ENCODE data around the gene TSPAN18. TPM values are rescaled to one million over a fixed set of nuclear protein-coding genes. Genes with fewer than 3 reads are reported as not detected.

Gene TSPAN18, protein sequence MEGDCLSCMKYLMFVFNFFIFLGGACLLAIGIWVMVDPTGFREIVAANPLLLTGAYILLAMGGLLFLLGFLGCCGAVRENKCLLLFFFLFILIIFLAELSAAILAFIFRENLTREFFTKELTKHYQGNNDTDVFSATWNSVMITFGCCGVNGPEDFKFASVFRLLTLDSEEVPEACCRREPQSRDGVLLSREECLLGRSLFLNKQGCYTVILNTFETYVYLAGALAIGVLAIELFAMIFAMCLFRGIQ
- 10 to 100 TPM; 59.9 to 62.0 (median 61.2) TPM for polyA plus RNA-seq (ENCODE audit: insufficient read length in 3 of 3)
- long read RNA-seq, donor 1, transcript TSPAN18-207 (10 exons, 3,316 nt), result major isoform, 8 of 23 reads
- long read RNA-seq, donor 1, partial matches to known transcripts, result 13 of 23 reads
- long read RNA-seq, donor 1, other reads (novel, unspliced or antisense), result 0 of 23 reads
- long read RNA-seq, donor 2, transcript TSPAN18-207 (10 exons, 3,316 nt), result major isoform, 6 of 13 reads
- long read RNA-seq, donor 2, partial matches to known transcripts, result 0 of 13 reads
- long read RNA-seq, donor 2, other reads (novel, unspliced or antisense), result 0 of 13 reads
- long read RNA-seq, donor 3, transcript TSPAN18-207 (10 exons, 3,316 nt), result major isoform, 10 of 23 reads
- long read RNA-seq, donor 3, partial matches to known transcripts, result 7 of 23 reads
- long read RNA-seq, donor 3, other reads (novel, unspliced or antisense), result 0 of 23 reads
- long read RNA-seq, donor 4, transcript TSPAN18-207 (10 exons, 3,316 nt), result major isoform, 11 of 115 reads
- long read RNA-seq, donor 4, partial matches to known transcripts, result 88 of 115 reads
- long read RNA-seq, donor 4, other reads (novel, unspliced or antisense), result 13 of 115 reads
- long read RNA-seq, donor 5, partial matches to known transcripts, result 0 of 5 reads
- long read RNA-seq, donor 5, other reads (novel, unspliced or antisense), result 0 of 5 reads
- long read RNA-seq, donor 6, transcript TSPAN18-207 (10 exons, 3,316 nt), result minor isoform, 5 of 103 reads
- long read RNA-seq, donor 6, transcript TSPAN18-210 (3 exons, 700 nt), result major isoform, 9 of 103 reads
- long read RNA-seq, donor 6, partial matches to known transcripts, result 88 of 103 reads
- long read RNA-seq, donor 6, other reads (novel, unspliced or antisense), result 0 of 103 reads
- long read RNA-seq, donor 7, transcript TSPAN18-207 (10 exons, 3,316 nt), result major isoform, 14 of 22 reads
- long read RNA-seq, donor 7, transcript TSPAN18-210 (3 exons, 700 nt), result minor isoform, 7 of 22 reads
- long read RNA-seq, donor 7, partial matches to known transcripts, result 0 of 22 reads
- long read RNA-seq, donor 7, other reads (novel, unspliced or antisense), result 0 of 22 reads
- long read RNA-seq, donor 8, transcript TSPAN18-207 (10 exons, 3,316 nt), result major isoform, 7 of 19 reads
- long read RNA-seq, donor 8, partial matches to known transcripts, result 7 of 19 reads
- long read RNA-seq, donor 8, other reads (novel, unspliced or antisense), result 0 of 19 reads
- long read RNA-seq, donor 9, transcript TSPAN18-207 (10 exons, 3,316 nt), result major isoform, 16 of 177 reads
- long read RNA-seq, donor 9, partial matches to known transcripts, result 156 of 177 reads
- long read RNA-seq, donor 9, other reads (novel, unspliced or antisense), result 0 of 177 reads
- long read RNA-seq, donor 10, full-length matches to known transcripts, result 17 of 52 reads
- long read RNA-seq, donor 10, partial matches to known transcripts, result 22 of 52 reads
- long read RNA-seq, donor 10, other reads (novel, unspliced or antisense), result 13 of 52 reads
- long read RNA-seq, donor 11, full-length matches to known transcripts, result 13 of 30 reads
- long read RNA-seq, donor 11, partial matches to known transcripts, result 17 of 30 reads
- long read RNA-seq, donor 11, other reads (novel, unspliced or antisense), result 0 of 30 reads
- long read RNA-seq, donor 12, transcript TSPAN18-207 (10 exons, 3,316 nt), result major isoform, 14 of 47 reads
- long read RNA-seq, donor 12, partial matches to known transcripts, result 27 of 47 reads
- long read RNA-seq, donor 12, other reads (novel, unspliced or antisense), result 0 of 47 reads
- long read RNA-seq, donor 13, transcript TSPAN18-207 (10 exons, 3,316 nt), result major isoform, 5 of 35 reads
- long read RNA-seq, donor 13, partial matches to known transcripts, result 26 of 35 reads
- long read RNA-seq, donor 13, other reads (novel, unspliced or antisense), result 0 of 35 reads
- long read RNA-seq, donor 14, result 0 reads
- long read RNA-seq, donor 15, transcript TSPAN18-207 (10 exons, 3,316 nt), result major isoform, 13 of 77 reads
- long read RNA-seq, donor 15, partial matches to known transcripts, result 53 of 77 reads
- long read RNA-seq, donor 15, other reads (novel, unspliced or antisense), result 5 of 77 reads
- long read RNA-seq, donor 16, transcript TSPAN18-207 (10 exons, 3,316 nt), result major isoform, 8 of 22 reads
- long read RNA-seq, donor 16, partial matches to known transcripts, result 9 of 22 reads
- long read RNA-seq, donor 16, other reads (novel, unspliced or antisense), result 0 of 22 reads

DNA sequence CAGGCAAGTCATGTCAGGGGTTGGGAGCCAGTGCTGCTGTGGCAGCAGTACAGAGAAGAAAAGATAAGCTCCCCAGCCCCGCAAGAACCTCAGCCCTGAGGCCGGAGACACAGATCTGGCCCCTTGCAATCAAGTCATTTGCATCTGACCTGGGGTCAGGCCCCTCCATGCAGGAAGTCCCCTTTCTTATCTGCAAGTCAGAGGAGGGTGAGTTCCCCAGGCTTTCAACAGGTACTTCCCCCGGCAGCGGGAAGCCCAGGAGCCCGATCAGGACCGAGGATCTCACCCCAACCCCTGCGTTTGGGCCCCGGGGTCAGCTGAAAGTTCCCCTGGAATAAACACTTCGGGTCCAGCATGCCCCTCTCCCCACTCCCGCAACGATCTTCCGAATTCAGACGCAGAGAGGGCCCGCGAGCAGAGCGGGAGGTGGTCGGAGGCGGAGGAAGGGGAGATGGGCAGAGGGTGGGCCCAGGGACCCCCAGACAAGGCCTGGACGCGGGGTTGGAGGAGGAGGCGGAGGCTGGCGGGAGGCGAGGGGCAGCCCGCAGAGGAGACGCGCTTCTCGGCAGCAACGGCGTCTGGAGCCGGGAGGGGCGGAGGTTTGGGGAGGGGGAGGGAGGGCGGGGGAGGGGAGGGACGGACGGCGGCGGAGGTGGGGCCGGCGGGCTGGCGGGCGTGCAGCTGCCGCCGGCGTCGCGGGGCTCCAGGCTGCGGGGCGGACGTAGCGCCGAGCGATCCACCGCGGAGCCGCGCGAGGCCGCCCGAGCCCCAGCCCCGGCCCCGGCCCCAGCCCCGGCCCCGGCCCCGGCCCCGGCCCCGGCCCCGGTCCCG lies at the start of gene TSPAN18:
Gene TSPAN18 (plus strand): TSS at position 680 of the 831 bp plus-strand sequence. CDS start 179,455 bp downstream, outside the sequence.
- no peak for DNase-seq

DNA sequence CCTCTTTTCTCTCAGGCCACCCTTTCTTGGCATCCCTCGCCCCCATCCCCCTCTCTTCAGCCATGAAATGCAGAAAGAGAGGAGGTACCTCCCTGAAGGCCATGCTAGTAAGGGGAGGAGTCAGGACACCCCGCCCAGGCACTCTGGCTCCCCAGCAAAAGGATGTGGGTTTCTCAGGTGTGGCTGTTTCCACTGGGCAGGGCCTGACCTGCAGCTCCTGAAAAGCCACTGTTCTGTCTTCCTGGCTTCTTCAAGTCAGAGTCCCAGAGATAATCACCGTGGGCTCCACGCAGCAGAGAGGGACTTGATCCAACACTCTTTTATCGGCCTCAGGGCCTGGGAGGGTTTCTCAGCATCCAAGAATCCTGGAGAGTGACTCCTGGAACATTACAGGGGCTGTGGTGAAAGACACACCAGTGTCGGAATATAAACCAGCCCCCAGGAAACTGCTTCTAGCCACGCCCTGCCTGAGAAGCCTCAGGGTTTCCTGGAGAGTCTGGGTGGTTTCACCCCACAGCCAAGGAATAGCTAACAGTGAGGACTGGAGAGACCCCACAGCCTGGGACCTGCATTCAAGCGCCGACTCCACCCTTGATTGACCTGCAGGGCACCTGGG lies 45.7 kb upstream of the TSPAN18 start:
- no peak for DNase-seq

DNA sequence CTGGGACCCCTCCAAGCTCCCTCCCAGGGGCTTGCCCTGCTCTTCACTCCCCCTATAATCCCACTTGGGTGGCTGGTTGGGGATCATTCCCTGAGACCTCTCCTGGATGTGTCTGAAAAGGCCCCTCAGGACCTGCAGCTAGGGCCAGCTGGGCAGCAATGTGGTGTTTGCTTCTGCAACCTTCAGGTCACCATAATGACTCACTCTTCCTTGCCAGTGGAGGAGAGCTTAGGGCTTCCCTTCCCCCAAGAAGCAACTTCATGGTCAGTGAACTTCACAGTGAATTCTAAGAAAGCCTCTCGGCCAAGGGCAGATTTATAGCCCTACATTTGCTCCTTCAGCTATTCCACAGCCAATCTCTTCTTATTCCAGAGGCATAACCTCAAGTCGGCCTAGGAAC lies 45.1 kb upstream of the TSPAN18 start:
- DNase-seq, result no peak

DNA sequence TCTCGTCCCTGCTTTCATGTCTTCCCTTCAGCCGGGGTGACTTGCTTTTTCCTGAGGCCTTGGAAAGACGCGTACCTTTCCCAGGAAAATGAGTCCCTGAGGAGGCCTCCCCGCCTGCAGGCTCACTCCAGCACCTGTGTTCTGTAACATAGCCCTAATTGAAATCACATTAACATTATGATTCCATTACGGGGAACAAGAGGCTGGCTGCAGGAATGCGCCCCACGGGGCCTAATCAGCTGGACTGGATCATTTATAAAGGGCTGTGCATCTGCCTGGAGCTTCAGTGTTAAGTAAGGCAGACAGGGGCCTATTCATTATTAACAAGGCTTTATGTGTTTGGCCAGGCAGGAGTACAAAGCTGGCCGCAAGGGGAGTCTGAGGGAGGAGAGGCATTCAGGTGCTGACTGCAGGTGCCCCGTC lies 41.9 kb upstream of the TSPAN18 start:
- DNase-seq, result no peak

DNA sequence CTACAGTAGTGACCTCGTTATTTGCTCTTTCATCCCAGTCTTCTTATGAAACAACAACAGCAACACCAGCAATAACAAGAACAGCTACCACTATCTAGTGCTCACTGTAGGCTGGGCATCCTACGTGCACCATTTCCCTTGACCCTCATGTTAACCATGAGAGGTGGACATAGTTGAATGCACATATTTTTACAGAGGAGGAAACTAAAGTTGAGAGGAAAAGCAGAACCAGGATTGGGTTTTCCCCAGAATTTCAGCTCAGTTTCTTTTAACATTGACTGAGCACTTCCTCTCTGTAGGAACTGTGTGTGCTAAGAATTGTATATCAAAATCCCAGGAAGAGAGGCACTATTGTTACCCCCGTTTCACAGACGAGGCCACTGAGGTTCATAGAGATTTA lies 39.4 kb upstream of the TSPAN18 start:
- no peak for DNase-seq

DNA sequence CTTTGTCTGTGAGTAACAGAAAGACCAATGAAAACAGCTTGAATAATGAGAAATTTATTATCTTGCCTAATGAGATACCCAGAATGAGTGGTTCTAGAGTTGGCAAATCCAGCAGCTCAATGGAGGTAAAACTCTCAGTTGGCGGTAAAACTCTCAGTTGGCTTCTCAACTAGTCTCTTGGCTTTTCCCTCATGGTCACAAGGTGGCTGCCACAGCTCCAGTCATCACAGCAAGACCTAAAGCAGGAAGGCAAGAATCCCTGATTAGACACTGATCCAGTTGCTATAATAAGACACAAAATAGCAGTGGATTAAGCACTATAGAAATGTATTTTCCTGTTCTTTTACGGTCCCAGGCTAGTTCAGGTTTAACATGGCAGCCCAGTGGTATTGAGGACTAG lies 37.5 kb upstream of the TSPAN18 start:
- DNase-seq, result no peak

DNA sequence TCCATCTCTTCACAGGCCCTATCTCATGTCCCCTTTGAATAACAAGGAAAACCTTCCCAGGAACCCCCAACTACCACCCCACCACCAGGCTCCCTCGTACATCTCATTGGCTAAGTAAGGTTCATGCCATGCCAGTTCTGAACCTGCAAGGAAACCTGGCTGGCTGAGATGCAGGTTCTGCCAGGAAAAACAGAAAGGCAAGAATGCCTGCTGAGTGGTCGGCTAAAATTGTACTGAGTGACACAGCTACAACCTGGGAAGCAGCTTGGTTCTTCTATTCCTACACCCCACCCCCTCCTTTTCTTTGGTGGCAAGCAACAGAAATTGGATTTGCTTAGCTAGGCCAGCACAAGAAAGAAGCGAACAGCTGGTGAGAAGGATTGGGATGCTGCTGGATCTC lies 36.1 kb upstream of the TSPAN18 start:
- no peak for DNase-seq

DNA sequence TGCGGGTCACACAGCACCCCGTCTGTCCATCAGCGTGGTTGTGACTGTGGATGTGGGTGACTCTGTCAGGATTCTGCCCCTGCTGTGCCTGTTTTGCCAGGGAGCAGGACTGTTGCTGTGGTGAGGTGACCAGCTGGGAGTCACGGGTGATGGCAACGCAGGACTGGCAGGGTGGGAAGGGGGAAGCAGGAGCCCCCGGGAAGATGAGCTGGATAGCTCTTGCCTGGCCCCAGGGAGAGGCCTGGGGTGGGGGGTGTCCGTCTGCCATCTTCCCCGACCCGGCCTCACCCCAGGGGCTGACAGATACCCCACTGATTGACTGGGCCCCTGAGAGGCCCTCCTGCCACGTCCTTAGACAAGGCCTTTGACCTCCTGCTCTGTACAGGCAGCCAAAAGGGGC lies 34.3 kb upstream of the TSPAN18 start:
- DNase-seq, result no peak

DNA sequence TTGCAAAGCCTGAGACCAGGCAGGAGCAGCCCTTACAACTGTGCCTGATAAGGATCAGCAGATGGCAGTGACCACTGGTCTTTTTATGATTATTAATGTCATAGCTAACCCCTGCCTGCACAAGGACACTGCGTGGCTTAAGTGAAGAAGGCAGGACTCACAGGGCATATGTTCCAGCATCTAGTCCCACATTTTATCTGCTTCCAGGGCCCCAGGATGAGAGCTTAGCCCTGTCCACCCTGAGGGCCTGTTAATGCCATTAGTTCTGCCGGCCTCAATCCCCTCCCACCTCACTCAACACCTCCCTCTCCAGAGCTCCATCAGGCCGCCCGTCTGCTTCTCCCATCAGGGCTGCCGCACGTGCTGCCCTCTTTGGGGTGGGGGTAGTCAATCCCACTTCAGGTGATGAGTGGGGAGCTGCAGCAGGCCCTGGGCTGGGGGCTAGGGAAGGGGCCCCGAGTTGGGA lies 33.1 kb upstream of the TSPAN18 start:
- DNase-seq, result no peak

DNA sequence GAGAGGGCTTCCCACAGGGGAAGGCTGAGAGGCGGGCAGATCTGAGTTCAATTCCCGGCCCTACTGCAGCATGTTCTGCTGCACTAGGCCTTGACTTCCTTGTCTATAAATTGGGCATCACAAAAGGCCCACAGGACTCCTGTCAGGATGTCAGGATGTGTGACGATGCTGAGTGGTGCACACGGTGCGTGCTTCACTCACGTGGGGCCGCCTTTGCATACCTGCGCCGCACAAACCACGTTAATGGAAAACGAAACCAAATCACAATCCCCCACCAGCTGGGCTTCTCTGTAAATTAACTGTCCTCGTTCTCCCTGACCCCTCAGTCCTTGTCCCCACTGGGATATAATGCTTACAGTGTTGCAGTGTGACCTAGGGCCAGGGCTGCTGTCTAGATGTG lies 32.3 kb upstream of the TSPAN18 start:
- DNase-seq, result no peak

DNA sequence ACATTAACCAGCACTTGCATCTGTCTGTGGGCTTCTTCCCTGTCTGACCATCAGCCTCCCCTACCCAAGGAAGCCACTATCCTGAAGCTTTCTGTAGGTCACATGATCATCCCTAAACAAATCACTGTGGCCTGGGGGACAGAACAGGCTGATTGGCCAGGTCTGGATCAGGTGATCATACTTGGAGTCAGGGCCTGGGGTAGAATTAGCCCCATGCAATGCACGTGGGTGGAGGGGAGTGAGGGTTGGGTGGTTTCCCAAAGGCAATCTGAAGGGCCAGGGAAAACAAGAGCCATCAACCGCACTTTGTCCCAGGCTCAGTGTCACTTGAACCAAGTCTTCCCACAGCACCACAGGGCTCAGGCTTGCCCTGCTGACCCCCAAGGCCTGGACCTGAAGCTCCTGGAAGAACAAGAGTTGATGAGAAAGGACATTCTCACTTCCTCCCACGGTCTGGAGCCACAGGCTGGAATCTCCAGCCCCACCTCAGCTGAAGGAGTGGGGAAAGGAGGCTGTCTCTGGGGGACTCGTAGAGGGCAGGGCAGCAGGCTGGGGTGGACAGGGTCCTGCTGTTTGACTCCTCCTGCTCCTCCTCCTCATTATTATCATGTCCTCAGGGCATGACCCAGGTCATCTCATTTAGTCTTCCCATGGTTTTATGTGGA lies 31.5 kb upstream of the TSPAN18 start:
- DNase-seq, result no peak

DNA sequence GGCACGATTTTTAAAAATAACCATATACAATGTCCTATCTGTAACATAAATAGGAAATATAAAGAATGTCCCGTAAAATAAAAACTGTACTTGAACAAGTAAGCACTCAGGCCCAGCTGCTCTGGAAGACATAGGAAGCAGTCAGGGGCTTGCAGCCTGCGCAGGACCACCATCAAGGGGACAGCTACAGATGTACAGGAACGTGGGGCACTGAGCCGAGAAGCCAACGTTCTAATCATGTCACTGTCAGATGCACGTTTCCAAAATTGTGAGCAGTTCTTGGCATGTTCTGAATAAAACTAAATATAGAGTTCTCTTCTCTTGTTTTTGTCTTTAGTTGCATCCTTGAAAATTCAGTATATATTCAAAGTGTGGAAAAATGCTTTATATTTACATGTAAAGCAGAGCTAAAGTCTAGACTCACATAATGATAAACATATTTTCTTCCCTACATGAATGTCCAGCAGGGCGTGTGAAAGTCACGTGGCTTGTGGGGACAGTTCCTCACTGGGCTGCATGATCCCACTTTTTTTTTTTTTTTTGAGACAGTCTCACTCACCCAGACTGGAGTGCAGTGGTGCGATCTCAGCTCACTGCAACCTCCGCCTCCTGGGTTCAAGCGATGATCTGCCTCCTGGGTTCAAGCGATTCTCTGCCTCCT lies 28.4 kb upstream of the TSPAN18 start:
- DNase-seq, result no peak

DNA sequence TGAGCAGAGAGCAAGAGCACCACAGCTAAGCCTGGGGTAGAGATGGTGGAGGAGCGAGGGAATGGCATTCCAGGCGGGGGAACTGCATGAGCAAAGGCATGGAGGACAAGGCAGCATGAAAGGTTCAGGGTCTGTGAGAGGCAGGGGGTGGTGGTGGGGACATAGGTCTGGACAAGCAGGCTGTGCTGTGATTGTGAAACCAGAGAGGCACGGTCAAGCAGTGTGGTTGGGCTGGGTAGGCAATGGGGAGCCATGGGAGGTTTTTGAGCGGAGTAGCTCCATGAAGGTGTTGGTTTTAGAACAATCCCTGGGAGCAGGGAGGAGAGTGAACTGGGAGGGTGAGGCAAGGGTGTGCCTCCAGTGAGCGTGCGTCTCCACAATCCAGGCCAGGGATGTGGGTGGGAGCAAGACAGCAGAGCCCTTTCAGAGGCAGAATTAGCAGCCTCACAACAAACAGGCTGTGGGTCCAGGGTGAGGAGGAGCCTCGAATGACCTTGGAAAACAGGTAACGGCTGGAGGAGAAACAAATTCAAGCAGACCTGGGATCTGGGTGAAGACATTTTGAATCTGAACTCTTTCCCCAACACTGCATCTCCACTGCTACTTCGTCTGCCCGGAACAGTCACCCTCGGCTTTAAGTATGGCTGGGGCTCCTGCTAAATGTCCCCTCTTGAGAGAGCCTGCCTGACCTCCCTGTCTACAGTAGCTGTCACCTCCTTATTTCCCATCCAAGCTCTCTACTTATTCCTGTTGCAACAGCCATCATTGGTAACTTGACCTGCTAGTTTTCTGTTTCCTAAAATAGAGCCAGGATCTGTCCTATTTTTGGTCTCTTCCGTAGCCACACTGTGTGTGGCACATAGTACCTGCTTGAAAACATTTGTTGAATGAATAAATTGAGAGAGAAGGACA lies 27.0 kb upstream of the TSPAN18 start:
- no peak for DNase-seq

DNA sequence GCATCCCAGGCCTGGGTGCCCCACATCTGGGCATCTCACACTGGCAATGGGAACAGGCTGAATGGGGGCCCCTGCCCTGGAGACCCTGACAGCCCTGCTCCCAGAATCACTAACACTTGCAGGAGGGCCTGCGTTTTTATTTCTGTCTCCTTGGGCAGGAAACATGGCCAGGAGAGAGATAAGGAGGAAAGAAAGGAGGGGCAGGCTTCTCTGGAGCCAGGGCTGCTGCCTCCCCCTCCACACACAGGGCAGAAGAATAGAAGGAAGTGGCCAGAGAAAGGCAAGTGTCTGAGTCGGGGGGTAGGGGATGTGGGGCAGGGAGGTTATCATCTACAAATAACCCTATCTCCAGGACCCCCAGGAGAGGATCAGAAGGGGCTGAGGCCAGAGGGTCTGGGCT lies 25.5 kb upstream of the TSPAN18 start:
- DNase-seq, result no peak

DNA sequence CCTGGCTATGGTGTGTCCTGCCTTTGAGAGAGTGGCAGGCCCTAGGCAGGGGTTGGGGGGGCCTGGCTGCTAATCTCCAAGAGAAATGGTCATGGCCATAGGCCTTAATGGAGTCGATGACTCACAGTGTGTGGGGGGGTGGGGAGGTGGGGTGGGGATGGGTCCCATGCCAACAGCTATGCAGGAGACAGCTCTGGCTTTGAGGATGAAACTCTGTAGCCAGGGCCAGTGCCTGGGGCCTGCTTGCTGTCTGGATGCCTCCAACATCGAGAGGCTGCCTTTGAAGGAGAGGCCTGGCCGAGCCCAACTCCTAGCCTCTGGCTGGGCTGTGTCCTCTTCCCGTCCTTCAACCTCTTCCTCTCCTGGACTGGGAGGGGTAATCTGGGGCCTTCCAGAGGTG lies 23.9 kb upstream of the TSPAN18 start:
- DNase-seq, result no peak

DNA sequence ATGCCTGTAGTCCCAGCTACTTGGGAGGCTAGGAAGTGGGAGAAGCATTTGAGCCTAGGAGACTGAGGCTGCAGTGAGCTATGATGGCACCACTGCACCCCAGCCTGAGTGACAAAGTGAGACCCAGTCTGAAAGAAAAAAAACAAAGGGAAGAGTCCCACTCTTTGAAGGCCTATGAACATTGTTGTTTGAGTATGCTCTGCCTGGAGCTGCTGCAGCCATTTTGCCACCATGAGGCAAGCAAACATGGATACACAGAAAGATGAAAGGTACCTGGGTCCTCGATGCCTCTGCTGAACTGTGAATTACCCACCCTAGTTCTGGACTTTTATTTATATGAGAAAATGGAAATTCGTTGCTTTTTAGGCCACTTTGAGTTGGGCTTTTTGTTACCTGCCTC lies 19.7 kb upstream of the TSPAN18 start:
- DNase-seq, result no peak
